DND-41 (cell line): ENCODE results near the gene FAM227A.

Experiments
- ATAC-seq: fragments of 200-7000 bp; cut with Tn5 transposase; 3 replicates; pipeline ENCODE4 v1.9.1; 2021; ENCODE audit warnings: low read depth; ENCODE audit not compliant: insufficient read depth
- DNase-seq: peaks from one replicate; pipeline ENCODE4 v3.0.0-alpha.2; 2020
- H2AFZ ChIP-seq: 2 replicates; pipeline ENCODE4 v1.6.0; 2012; ENCODE audit warnings: low read depth, low read length
- H3K27ac ChIP-seq: 2 replicates; pipeline ENCODE4 v1.5.1; 2012; ENCODE audit warnings: low read length, inconsistent platforms
- H3K27me3 ChIP-seq: fragments of 200-600 bp; sonication (generic); 2 replicates; pipeline ENCODE4 v1.6.0; 2012; ENCODE audit warnings: low read length, mild to moderate bottlenecking, inconsistent platforms; ENCODE audit not compliant: insufficient read depth, poor library complexity
- H3K36me3 ChIP-seq: 2 replicates; pipeline ENCODE4 v1.5.1; 2012; ENCODE audit warnings: low read length, inconsistent platforms; ENCODE audit not compliant: insufficient read depth
- H3K4me1 ChIP-seq: 2 replicates; pipeline ENCODE4 v1.5.1; 2012; ENCODE audit warnings: mild to moderate bottlenecking, low read length; ENCODE audit not compliant: insufficient read depth
- H3K4me2 ChIP-seq: 2 replicates; pipeline ENCODE4 v1.6.0; 2012; ENCODE audit warnings: mild to moderate bottlenecking, moderate library complexity, low read length, inconsistent platforms; ENCODE audit not compliant: insufficient read depth
- H3K4me3 ChIP-seq, 2 experiments: fragments of 200-600 bp in 1 of 2; shearing (Covaris generic) in 1 of 2; 2 replicates each; pipeline ENCODE4 v1.5.1; 2012 to 2016; ENCODE audit warnings: inconsistent platforms in 2 of 2, low read length in 2 of 2, mild to moderate bottlenecking in 2 of 2, low read depth in 1 of 2, moderate library complexity in 1 of 2
- H3K79me2 ChIP-seq: 2 replicates; pipeline ENCODE4 v1.6.0; 2012; ENCODE audit warnings: low read length, inconsistent platforms; ENCODE audit not compliant: insufficient read depth
- H3K9ac ChIP-seq: 2 replicates; pipeline ENCODE4 v1.6.0; 2012; ENCODE audit warnings: low read depth, mild to moderate bottlenecking, inconsistent platforms, low read length, moderate library complexity
- H3K9me3 ChIP-seq: 2 replicates; pipeline ENCODE4 v1.5.1; 2012; ENCODE audit warnings: low read length, moderate library complexity, mild to moderate bottlenecking, inconsistent platforms; ENCODE audit not compliant: insufficient read depth, severe bottlenecking
- H4K20me1 ChIP-seq: 2 replicates; pipeline ENCODE4 v1.6.0; 2012; ENCODE audit warnings: low read length; ENCODE audit not compliant: insufficient read depth
- CTCF ChIP-seq: IDR thresholded peaks from 2 replicates; pipeline ENCODE4 v1.5.1; 2012; ENCODE audit warnings: borderline replicate concordance, low read length, moderate library complexity, mild to moderate bottlenecking; ENCODE audit not compliant: poor library complexity, severe bottlenecking; ENCODE audit errors: extremely low read depth
- EZH2 ChIP-seq: IDR thresholded peaks from 3 replicates; pipeline ENCODE4 v1.6.1; 2012; ENCODE audit warnings: borderline replicate concordance, low read depth, mild to moderate bottlenecking, moderate library complexity, low read length, inconsistent platforms; ENCODE audit not compliant: severe bottlenecking

The FAM227A gene

GRCh38 chr22:38565441-38565840, 90.8 kb downstream of the FAM227A start:
- H2AFZ ChIP-seq: no peak overlapping the region
- H3K9ac ChIP-seq: no peak overlapping the region
- H3K79me2 ChIP-seq: no peaks in the 10 kb centered on the region
- H3K4me3 ChIP-seq: no peak overlapping the region
- H3K4me2 ChIP-seq: no peak overlapping the region
- no peak for DNase-seq
- H3K4me1 ChIP-seq: peaks cover 9% of the 10 kb centered on the region
- no peaks in the 10 kb centered on the region for H3K36me3 ChIP-seq
- no peaks in the 10 kb centered on the region for H4K20me1 ChIP-seq
- TF ChIP-seq EZH2 (no peak), CTCF (no peak)
- H3K27me3 ChIP-seq: no peaks in the 10 kb centered on the region
- H3K9me3 ChIP-seq: no peaks in the 10 kb centered on the region
- no peak for ATAC-seq
- H3K27ac ChIP-seq: no peak overlapping the region

GRCh38 chr22:38564669-38565068, 91.5 kb downstream of the FAM227A start:
- Histone ChIP-seq H3K4me3 (no peak overlapping the region), H3K79me2 (no peaks in the 10 kb centered on the region), H3K9me3 (no peaks in the 10 kb centered on the region), H2AFZ (no peak overlapping the region), H3K27ac (no peak overlapping the region), H3K9ac (no peak overlapping the region), H3K36me3 (no peaks in the 10 kb centered on the region), H3K4me1 (peaks cover 5% of the 10 kb centered on the region), H3K4me2 (no peak overlapping the region), H4K20me1 (no peaks in the 10 kb centered on the region), H3K27me3 (no peaks in the 10 kb centered on the region)
- TF ChIP-seq EZH2 (no peak), CTCF (no peak)
- DNase-seq (no peak), ATAC-seq (no peak)

GRCh38 chr22:38554281-38554680, 101.9 kb downstream of the FAM227A start:
- no peak overlapping the region for H3K27ac ChIP-seq
- ATAC-seq (no peak), DNase-seq (no peak)
- no peaks in the 10 kb centered on the region for H3K79me2 ChIP-seq
- TF ChIP-seq CTCF (no peak), EZH2 (no peak)
- H2AFZ ChIP-seq: no peak overlapping the region
- H3K9me3 ChIP-seq: no peaks in the 10 kb centered on the region
- no peak overlapping the region for H3K4me3 ChIP-seq
- no peaks in the 10 kb centered on the region for H3K36me3 ChIP-seq
- no peak overlapping the region for H3K4me2 ChIP-seq
- no peaks in the 10 kb centered on the region for H3K27me3 ChIP-seq
- H3K4me1 ChIP-seq: no peaks in the 10 kb centered on the region
- H4K20me1 ChIP-seq: no peaks in the 10 kb centered on the region
- no peak overlapping the region for H3K9ac ChIP-seq
